ENCODE results near the gene LIMA1.
"Not testable (repeated sequence)": the region's sequence is repeated elsewhere in the genome, so short reads cannot be mapped to it uniquely, and the experiment has no call there.

Gene LIMA1

GRCh38 chr12:50290692-50291091 is 7.4 kb upstream of the LIMA1 start:
- not testable (repeated sequence) for H3K36me3 ChIP-seq (ENCODE audit: control insufficient read depth, insufficient read depth, low read length); H3K27ac ChIP-seq (ENCODE audit: insufficient read depth, low read depth, low read length, poor library complexity, severe bottlenecking); H3K27me3 ChIP-seq (ENCODE audit: control insufficient read depth, insufficient read depth, low read length, poor library complexity, severe bottlenecking); H3K9me3 ChIP-seq (ENCODE audit: control insufficient read depth, low read length); H3K4me3 ChIP-seq (ENCODE audit: insufficient read depth, low read depth, low read length); H3K4me1 ChIP-seq (ENCODE audit: control insufficient read depth, insufficient read depth, low read length)
- 83% methylated on average over 3 of the region's 3 CpGs for WGBS, 2 experiments

DNA sequence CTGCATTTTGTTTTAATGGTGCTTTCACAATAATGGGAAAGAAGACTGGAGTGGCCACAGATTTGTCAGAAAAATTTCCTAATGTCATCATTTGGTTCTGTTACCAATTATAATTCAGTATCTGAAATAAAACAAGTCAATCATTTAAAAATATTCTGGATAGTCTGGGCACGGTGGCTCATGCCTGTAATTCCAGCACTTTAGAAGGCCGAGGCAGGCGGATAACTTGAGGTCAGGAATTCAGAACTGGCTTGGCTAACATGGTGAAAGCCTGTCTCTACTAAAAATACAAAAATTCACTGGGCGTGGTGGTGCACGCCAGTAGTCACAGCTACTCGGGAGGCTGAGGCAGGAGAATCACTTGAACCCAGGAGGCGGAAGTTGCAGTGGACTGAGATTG is 4.0 kb upstream of the LIMA1 start:
- Histone ChIP-seq H3K4me1 (ENCODE audit: control insufficient read depth, insufficient read depth, low read length) (peaks cover 3% of the 10 kb centered on the region), H3K4me3 (ENCODE audit: insufficient read depth, low read depth, low read length) (no peak overlapping the region)
- 94 to 98% methylated on average over 7 of the region's 7 CpGs for WGBS, 2 experiments

DNA sequence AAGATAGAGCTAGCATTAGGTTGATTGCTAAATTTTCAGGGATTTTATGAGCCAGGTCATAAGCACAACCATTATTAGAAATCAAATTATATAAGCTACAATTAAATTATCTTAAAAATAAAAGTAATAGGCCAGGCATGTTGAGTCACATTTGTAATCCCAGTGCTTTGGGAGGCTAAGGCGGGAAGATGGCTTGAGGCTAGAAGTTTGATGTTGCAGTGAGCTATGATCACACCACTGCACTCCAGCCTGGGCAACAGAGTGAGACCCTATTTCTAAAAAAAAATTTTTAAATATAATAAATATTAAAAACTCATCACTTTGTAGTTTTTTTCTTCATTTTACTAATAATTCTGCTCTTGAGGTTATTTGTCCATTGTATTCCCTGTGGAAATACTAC is 1.9 kb upstream of the LIMA1 start:
- Histone ChIP-seq H3K4me1 (ENCODE audit: control insufficient read depth, insufficient read depth, low read length) (peaks cover 3% of the 10 kb centered on the region), H3K27me3 (ENCODE audit: control insufficient read depth, insufficient read depth, low read length, poor library complexity, severe bottlenecking) (peaks cover 21% of the 10 kb centered on the region), H3K9me3 (ENCODE audit: control insufficient read depth, low read length) (no peaks in the 10 kb centered on the region), H3K4me3 (ENCODE audit: insufficient read depth, low read depth, low read length) (no peak overlapping the region), H3K36me3 (ENCODE audit: control insufficient read depth, insufficient read depth, low read length) (no peaks in the 10 kb centered on the region), H3K27ac (ENCODE audit: insufficient read depth, low read depth, low read length, poor library complexity, severe bottlenecking) (no peak overlapping the region)
- WGBS, 2 experiments = 100% methylated on average over 1 of the region's 1 CpG

More for the DNA sequence above, 4.0 kb upstream of the LIMA1 start:
- Histone ChIP-seq H3K27me3 (ENCODE audit: control insufficient read depth, insufficient read depth, low read length, poor library complexity, severe bottlenecking) (peaks cover 8% of the 10 kb centered on the region), H3K27ac (ENCODE audit: insufficient read depth, low read depth, low read length, poor library complexity, severe bottlenecking) (no peak overlapping the region), H3K9me3 (ENCODE audit: control insufficient read depth, low read length) (no peaks in the 10 kb centered on the region), H3K36me3 (ENCODE audit: control insufficient read depth, insufficient read depth, low read length) (no peaks in the 10 kb centered on the region)

DNA sequence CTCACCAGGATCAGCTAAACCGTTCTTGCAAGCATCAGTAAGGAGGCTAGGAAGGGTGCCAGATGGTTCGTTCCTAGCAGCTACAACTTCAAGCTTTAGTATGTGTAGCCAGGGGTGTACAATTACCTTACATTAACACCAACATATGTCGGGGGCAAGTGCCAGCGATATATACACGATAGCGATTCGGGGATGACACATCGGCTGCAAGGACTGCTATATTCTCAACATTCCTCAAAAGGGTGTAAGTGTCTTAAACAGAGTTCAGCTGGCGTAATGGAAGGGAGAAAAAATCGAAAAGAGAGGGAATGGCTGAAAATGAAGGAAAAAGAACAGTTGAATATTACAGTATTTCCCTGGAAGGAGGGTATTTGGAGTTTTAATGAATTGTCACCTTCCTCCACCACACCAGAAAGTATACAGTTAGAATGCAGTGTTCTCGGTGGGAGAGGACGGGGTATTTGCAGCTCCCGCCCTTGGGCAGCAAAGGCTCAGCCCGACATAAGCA is 545 bp downstream of the LIMA1 start:
- 46 to 54% methylated on average over 14 of the region's 14 CpGs for whole genome bisulfite sequencing, 2 experiments
- H3K9me3 ChIP-seq (ENCODE audit: control insufficient read depth, low read length) = no peaks in the 10 kb centered on the region
- peak overlapping the region; percentile 59 for H3K4me3 ChIP-seq (ENCODE audit: insufficient read depth, low read depth, low read length)
- H3K27ac ChIP-seq (ENCODE audit: insufficient read depth, low read depth, low read length, poor library complexity, severe bottlenecking) = no peak overlapping the region
- H3K4me1 ChIP-seq (ENCODE audit: control insufficient read depth, insufficient read depth, low read length) = peaks cover 3% of the 10 kb centered on the region
- peaks cover 21% of the 10 kb centered on the region for H3K27me3 ChIP-seq (ENCODE audit: control insufficient read depth, insufficient read depth, low read length, poor library complexity, severe bottlenecking)
- H3K36me3 ChIP-seq (ENCODE audit: control insufficient read depth, insufficient read depth, low read length) = no peaks in the 10 kb centered on the region

DNA sequence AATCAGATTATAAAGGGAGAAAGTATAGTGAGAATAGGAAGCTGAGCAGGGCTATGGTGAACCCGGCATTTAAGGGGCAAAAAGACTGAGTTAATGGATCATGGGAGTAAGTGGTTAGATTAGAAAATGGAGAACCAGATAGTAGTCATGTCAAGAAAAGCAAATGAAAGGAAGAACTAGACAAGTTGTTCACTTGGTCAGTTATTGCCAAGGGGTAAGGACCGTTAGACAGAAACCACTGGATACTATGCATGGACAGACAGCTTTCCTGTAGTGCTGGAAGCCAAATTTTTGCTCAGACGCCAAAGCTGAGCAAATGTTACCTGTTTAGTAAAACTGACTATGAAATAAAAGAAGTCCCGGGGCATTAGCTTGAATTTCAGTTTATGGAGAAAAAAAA is 3.8 kb downstream of the LIMA1 start:
- Histone ChIP-seq H3K27ac (ENCODE audit: insufficient read depth, low read depth, low read length, poor library complexity, severe bottlenecking) (no peak overlapping the region), H3K4me1 (ENCODE audit: control insufficient read depth, insufficient read depth, low read length) (peaks cover 3% of the 10 kb centered on the region), H3K4me3 (ENCODE audit: insufficient read depth, low read depth, low read length) (no peak overlapping the region), H3K27me3 (ENCODE audit: control insufficient read depth, insufficient read depth, low read length, poor library complexity, severe bottlenecking) (peaks cover 21% of the 10 kb centered on the region), H3K36me3 (ENCODE audit: control insufficient read depth, insufficient read depth, low read length) (no peaks in the 10 kb centered on the region), H3K9me3 (ENCODE audit: control insufficient read depth, low read length) (no peaks in the 10 kb centered on the region)
- WGBS, 2 experiments = 93 to 94% methylated on average over 4 of the region's 4 CpGs

- Histone ChIP-seq H3K4me3 (ENCODE audit: insufficient read depth, low read depth, low read length) (no peak overlapping the region), H3K4me1 (ENCODE audit: control insufficient read depth, insufficient read depth, low read length) (no peaks in the 10 kb centered on the region), H3K27ac (ENCODE audit: insufficient read depth, low read depth, low read length, poor library complexity, severe bottlenecking) (no peak overlapping the region), H3K9me3 (ENCODE audit: control insufficient read depth, low read length) (no peaks in the 10 kb centered on the region), H3K27me3 (ENCODE audit: control insufficient read depth, insufficient read depth, low read length, poor library complexity, severe bottlenecking) (peaks cover 11% of the 10 kb centered on the region), H3K36me3 (ENCODE audit: control insufficient read depth, insufficient read depth, low read length) (no peaks in the 10 kb centered on the region)
- WGBS, 2 experiments = 80 to 91% methylated on average over 3 of the region's 3 CpGs
Measured at GRCh38 chr12:50276912-50277671, 6.2 kb downstream of the LIMA1 start.

- no peak overlapping the region for H3K4me3 ChIP-seq (ENCODE audit: insufficient read depth, low read depth, low read length)
- no peak overlapping the region for H3K27ac ChIP-seq (ENCODE audit: insufficient read depth, low read depth, low read length, poor library complexity, severe bottlenecking)
- 89 to 94% methylated on average over 2 of the region's 2 CpGs for WGBS, 2 experiments
- H3K9me3 ChIP-seq (ENCODE audit: control insufficient read depth, low read length) = no peaks in the 10 kb centered on the region
- H3K36me3 ChIP-seq (ENCODE audit: control insufficient read depth, insufficient read depth, low read length) = no peaks in the 10 kb centered on the region
- H3K27me3 ChIP-seq (ENCODE audit: control insufficient read depth, insufficient read depth, low read length, poor library complexity, severe bottlenecking) = peaks cover 1% of the 10 kb centered on the region
- no peaks in the 10 kb centered on the region for H3K4me1 ChIP-seq (ENCODE audit: control insufficient read depth, insufficient read depth, low read length)
Measured at GRCh38 chr12:50276068-50276467, 7.3 kb downstream of the LIMA1 start.

DNA sequence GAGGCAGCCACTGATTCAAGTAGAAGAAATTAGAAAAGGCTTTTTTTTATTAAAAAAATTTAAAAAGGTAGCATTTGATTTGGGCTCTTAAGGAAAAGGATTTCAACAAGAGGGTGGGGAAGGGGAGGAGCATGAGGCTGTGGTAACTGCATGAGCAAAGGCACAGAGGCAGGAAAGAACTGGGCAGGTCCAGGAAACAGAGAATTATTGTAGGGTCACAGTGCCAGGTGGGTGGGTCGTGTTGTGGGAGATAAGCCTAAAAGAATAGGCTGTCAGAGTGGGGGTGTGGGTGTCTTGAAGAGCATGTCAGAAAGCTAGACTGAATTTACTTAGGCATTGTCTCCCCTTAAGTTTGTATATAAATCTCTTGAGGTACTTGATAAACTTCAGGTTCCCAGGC is 7.8 kb downstream of the LIMA1 start:
- Histone ChIP-seq H3K27ac (ENCODE audit: insufficient read depth, low read depth, low read length, poor library complexity, severe bottlenecking) (no peak overlapping the region), H3K4me1 (ENCODE audit: control insufficient read depth, insufficient read depth, low read length) (no peaks in the 10 kb centered on the region), H3K9me3 (ENCODE audit: control insufficient read depth, low read length) (no peaks in the 10 kb centered on the region), H3K4me3 (ENCODE audit: insufficient read depth, low read depth, low read length) (no peak overlapping the region), H3K36me3 (ENCODE audit: control insufficient read depth, insufficient read depth, low read length) (no peaks in the 10 kb centered on the region), H3K27me3 (ENCODE audit: control insufficient read depth, insufficient read depth, low read length, poor library complexity, severe bottlenecking) (no peaks in the 10 kb centered on the region)
- WGBS, 2 experiments = 75 to 88% methylated on average over 1 of the region's 1 CpG

- not testable (repeated sequence) for H3K36me3 ChIP-seq (ENCODE audit: control insufficient read depth, insufficient read depth, low read length); H3K4me1 ChIP-seq (ENCODE audit: control insufficient read depth, insufficient read depth, low read length); H3K9me3 ChIP-seq (ENCODE audit: control insufficient read depth, low read length); H3K27me3 ChIP-seq (ENCODE audit: control insufficient read depth, insufficient read depth, low read length, poor library complexity, severe bottlenecking); H3K4me3 ChIP-seq (ENCODE audit: insufficient read depth, low read depth, low read length); H3K27ac ChIP-seq (ENCODE audit: insufficient read depth, low read depth, low read length, poor library complexity, severe bottlenecking)
- WGBS, 2 experiments = 93 to 97% methylated on average over 5 of the region's 5 CpGs
Measured at GRCh38 chr12:50275127-50275526, 8.2 kb downstream of the LIMA1 start.

DNA sequence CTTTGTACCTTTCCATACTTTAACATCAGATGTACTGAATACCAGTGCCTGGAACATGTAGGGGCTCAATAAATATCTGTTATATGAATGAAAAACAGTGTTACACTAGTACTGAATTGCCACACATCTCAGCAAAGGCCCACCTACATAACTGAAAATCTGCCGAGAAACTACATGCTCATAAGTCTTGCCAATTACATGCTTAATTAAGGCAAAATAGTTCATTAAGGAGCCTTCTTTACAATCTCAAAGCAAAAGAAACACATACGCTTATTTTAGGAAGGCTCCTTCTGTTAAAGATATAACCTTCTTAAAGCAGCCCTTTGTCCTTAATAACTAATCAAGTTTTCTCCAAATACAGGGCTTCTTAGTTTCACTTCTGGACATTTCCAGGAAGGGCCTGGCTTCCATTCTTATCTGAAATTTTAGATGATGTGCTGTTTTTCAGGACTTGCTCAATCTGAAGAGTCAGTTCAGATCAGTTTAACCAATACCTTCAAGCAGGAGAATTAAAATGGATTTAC is 11.5 kb downstream of the LIMA1 start:
- Histone ChIP-seq H3K9me3 (ENCODE audit: control insufficient read depth, low read length) (no peaks in the 10 kb centered on the region), H3K4me1 (ENCODE audit: control insufficient read depth, insufficient read depth, low read length) (no peaks in the 10 kb centered on the region), H3K27me3 (ENCODE audit: control insufficient read depth, insufficient read depth, low read length, poor library complexity, severe bottlenecking) (no peaks in the 10 kb centered on the region), H3K4me3 (ENCODE audit: insufficient read depth, low read depth, low read length) (no peak overlapping the region), H3K27ac (ENCODE audit: insufficient read depth, low read depth, low read length, poor library complexity, severe bottlenecking) (no peak overlapping the region), H3K36me3 (ENCODE audit: control insufficient read depth, insufficient read depth, low read length) (no peaks in the 10 kb centered on the region)
- WGBS, 2 experiments = 88 to 91% methylated on average over 2 of the region's 2 CpGs

Data from ectodermal cell (in vitro differentiated cells).